ENCODE results near the gene CYSLTR2.

The CYSLTR2 gene

DNA sequence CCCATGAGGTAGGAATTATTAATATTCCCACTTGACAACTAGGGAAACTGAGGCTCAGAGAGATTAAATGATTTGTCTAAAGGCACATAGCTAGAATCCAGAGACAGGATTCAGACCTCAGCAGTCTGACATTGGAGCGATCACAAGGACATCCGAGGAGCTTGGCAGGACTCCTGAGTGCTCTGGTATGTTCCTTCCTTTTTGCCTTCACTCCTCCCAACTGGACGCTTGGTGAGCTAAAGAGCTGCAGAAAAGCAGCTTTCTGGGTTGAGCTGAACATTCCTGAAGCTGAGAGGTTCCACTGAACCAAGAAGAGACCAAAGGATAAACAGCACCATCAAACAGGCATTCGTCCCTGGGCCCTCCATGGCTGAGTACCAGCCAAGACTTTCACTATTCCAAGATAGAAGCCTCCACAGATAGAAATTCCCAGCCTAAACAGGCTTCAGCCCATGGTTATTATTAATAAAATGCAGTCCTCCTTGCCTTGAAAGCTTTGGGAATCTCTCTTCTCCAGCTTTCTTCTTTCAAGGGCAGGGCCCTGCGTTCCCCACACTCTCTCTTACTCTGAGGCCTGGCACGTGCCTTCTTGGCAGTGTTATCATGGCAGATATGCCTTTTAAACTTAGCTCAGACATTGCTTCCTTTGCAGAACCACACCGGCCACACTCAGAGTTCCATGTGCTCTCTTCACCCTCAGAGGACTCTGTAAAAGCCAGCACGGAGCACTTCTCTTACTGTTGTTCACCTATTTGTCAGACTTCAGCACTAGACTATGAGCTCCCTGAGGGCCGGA lies 97.1 kb downstream of the CYSLTR2 start:
- no peak overlapping the region for H3K9ac ChIP-seq
- no peaks in the 10 kb centered on the region for H3K9me3 ChIP-seq (ENCODE audit: control insufficient read depth, low read length)

GRCh38 chr13:48760626-48761025 lies 106.9 kb downstream of the CYSLTR2 start:
- H3K27me3 ChIP-seq (ENCODE audit: control insufficient read depth, insufficient read depth, low read length), result no peaks in the 10 kb centered on the region
- no peaks in the 10 kb centered on the region for H3K36me3 ChIP-seq (ENCODE audit: control insufficient read depth, insufficient read depth, low read length)
- H3K79me2 ChIP-seq, result no peaks in the 10 kb centered on the region
- no peaks in the 10 kb centered on the region for H3K4me1 ChIP-seq
- no peak overlapping the region for H3K4me3 ChIP-seq (ENCODE audit: low read depth, low read length)
- TF ChIP-seq, protein P1, sequence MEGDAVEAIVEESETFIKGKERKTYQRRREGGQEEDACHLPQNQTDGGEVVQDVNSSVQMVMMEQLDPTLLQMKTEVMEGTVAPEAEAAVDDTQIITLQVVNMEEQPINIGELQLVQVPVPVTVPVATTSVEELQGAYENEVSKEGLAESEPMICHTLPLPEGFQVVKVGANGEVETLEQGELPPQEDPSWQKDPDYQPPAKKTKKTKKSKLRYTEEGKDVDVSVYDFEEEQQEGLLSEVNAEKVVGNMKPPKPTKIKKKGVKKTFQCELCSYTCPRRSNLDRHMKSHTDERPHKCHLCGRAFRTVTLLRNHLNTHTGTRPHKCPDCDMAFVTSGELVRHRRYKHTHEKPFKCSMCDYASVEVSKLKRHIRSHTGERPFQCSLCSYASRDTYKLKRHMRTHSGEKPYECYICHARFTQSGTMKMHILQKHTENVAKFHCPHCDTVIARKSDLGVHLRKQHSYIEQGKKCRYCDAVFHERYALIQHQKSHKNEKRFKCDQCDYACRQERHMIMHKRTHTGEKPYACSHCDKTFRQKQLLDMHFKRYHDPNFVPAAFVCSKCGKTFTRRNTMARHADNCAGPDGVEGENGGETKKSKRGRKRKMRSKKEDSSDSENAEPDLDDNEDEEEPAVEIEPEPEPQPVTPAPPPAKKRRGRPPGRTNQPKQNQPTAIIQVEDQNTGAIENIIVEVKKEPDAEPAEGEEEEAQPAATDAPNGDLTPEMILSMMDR (IDR thresholded peaks at IDR 0.05), result no peak
- no peak overlapping the region for H3K27ac ChIP-seq
- peaks cover 4% of the 10 kb centered on the region for H3K9me3 ChIP-seq (ENCODE audit: control insufficient read depth, low read length)
- no peak overlapping the region for H3K4me2 ChIP-seq (ENCODE audit: low read length)
- H3K9ac ChIP-seq, result no peak overlapping the region
- H2AFZ ChIP-seq, result no peak overlapping the region

More for the DNA sequence above, 97.1 kb downstream of the CYSLTR2 start:
- Histone ChIP-seq H3K27ac (no peak overlapping the region), H3K4me3 (ENCODE audit: low read depth, low read length) (no peak overlapping the region), H3K79me2 (no peaks in the 10 kb centered on the region), H3K27me3 (ENCODE audit: control insufficient read depth, insufficient read depth, low read length) (no peaks in the 10 kb centered on the region), H3K4me2 (ENCODE audit: low read length) (no peak overlapping the region), H2AFZ (peak overlapping the region; percentile 60), H3K36me3 (ENCODE audit: control insufficient read depth, insufficient read depth, low read length) (no peaks in the 10 kb centered on the region), H3K4me1 (peaks cover 2% of the 10 kb centered on the region)
- TF ChIP-seq, protein P1 (IDR thresholded peaks at IDR 0.05), result peak; percentile 9
